Measurements from ENCODE around the gene LACC1. TPM values are rescaled to one million over a fixed set of nuclear protein-coding genes. Genes with fewer than 3 reads are reported as not detected.
A peak's percentile ranks its signal among the peaks of the same experiment; 100 is the strongest.

LACC1 gene
- total RNA-seq, 4 donors from 2014 or later: 1.8 to 9.8 (median 3.9) TPM

- Histone ChIP-seq H3K27me3 (no peaks in the 10 kb centered on the region), H3K4me3 (no peak overlapping the region), H3K4me1 (no peaks in the 10 kb centered on the region), H3K27ac (no peak overlapping the region), H3K36me3 (peaks cover 0 to 14% (median 0%) of the 10 kb centered on the region in 3 donors), H3K9me3 (no peaks in the 10 kb centered on the region)
- DNase-seq (ENCODE audit: low spot score in 2 of 2): no peak
- WGBS, 2 donors: 80 to 97% methylated on average over 4 of the region's 4 CpGs
- TF ChIP-seq CTCF (IDR thresholded peaks at IDR 0.05) (no peak), POLR2A (IDR thresholded peaks at IDR 0.05) (no peak)
These were observed 14.8 kb upstream of the LACC1 start for GRCh38 chr13:43864921-43865320.

GRCh38 chr13:43865892-43866291, 13.8 kb upstream of the LACC1 start:
- no peak for DNase-seq (ENCODE audit: low spot score in 2 of 2)
- no peak overlapping the region for H3K4me3 ChIP-seq
- WGBS, 2 donors: 77% methylated on average over 4 of the region's 4 CpGs
- no peaks in the 10 kb centered on the region for H3K4me1 ChIP-seq
- no peaks in the 10 kb centered on the region for H3K27me3 ChIP-seq
- H3K9me3 ChIP-seq: no peaks in the 10 kb centered on the region
- peaks cover 0 to 12% (median 0%) of the 10 kb centered on the region in 3 donors for H3K36me3 ChIP-seq
- TF ChIP-seq POLR2A (IDR thresholded peaks at IDR 0.05) (no peak), CTCF (IDR thresholded peaks at IDR 0.05) (no peak), EP300 (IDR thresholded peaks at IDR 0.05) (no peak)
- no peak overlapping the region for H3K27ac ChIP-seq

GRCh38 chr13:43872181-43872580, 7.5 kb upstream of the LACC1 start:
- no peak overlapping the region for H3K4me3 ChIP-seq
- TF ChIP-seq EP300 (IDR thresholded peaks at IDR 0.05) (no peak), POLR2A (IDR thresholded peaks at IDR 0.05) (no peak), CTCF (IDR thresholded peaks at IDR 0.05) (no peak)
- DNase-seq (ENCODE audit: low spot score in 2 of 2): no peak
- 94 to 95% methylated on average over 1 of the region's 1 CpG for WGBS, 2 donors
- peaks cover 0 to 6% (median 0%) of the 10 kb centered on the region in 3 donors for H3K36me3 ChIP-seq
- H3K9me3 ChIP-seq: no peaks in the 10 kb centered on the region
- no peaks in the 10 kb centered on the region for H3K27me3 ChIP-seq
- H3K27ac ChIP-seq: no peak overlapping the region
- H3K4me1 ChIP-seq: peaks cover 0 to 13% (median 0%) of the 10 kb centered on the region in 4 donors

GRCh38 chr13:43874504-43875092, 5.1 kb upstream of the LACC1 start:
- peaks cover 0 to 24% (median 14%) of the 10 kb centered on the region in 4 donors for H3K4me1 ChIP-seq
- DNase-seq (ENCODE audit: low spot score in 2 of 2): no peak
- H3K36me3 ChIP-seq: peaks cover 0 to 6% (median 0%) of the 10 kb centered on the region in 3 donors
- no peak overlapping the region for H3K27ac ChIP-seq
- H3K27me3 ChIP-seq: no peaks in the 10 kb centered on the region
- 6% methylated on average over 2 of the region's 2 CpGs for WGBS, 2 donors
- no peaks in the 10 kb centered on the region for H3K9me3 ChIP-seq
- no peak overlapping the region for H3K4me3 ChIP-seq
- TF ChIP-seq POLR2A (IDR thresholded peaks at IDR 0.05) (no peak), CTCF (IDR thresholded peaks at IDR 0.05) (peak; percentile 42 to 61 (median 55)), EP300 (IDR thresholded peaks at IDR 0.05) (no peak)

GRCh38 chr13:43876366-43876765, 3.3 kb upstream of the LACC1 start:
- Histone ChIP-seq H3K4me1 (peaks cover 0 to 35% (median 18%) of the 10 kb centered on the region in 4 donors), H3K27me3 (no peaks in the 10 kb centered on the region), H3K9me3 (no peaks in the 10 kb centered on the region), H3K4me3 (no peak overlapping the region), H3K36me3 (no peaks in the 10 kb centered on the region), H3K27ac (no peak overlapping the region)
- WGBS, 2 donors: 99 to 100% methylated on average over 2 of the region's 2 CpGs
- no peak for DNase-seq (ENCODE audit: low spot score in 2 of 2)
- no peak for TF ChIP-seq CTCF (IDR thresholded peaks at IDR 0.05)
- TF ChIP-seq POLR2A (IDR thresholded peaks at IDR 0.05): no peak
- TF ChIP-seq EP300 (IDR thresholded peaks at IDR 0.05): no peak
